GM19324 (cell line): ENCODE results near the gene ANKLE1.
"Not testable (repeated sequence)": the region's sequence is repeated elsewhere in the genome, so short reads cannot be mapped to it uniquely, and the experiment has no call there.

Experiments
- ATAC-seq: cut with Tn5 transposase; IDR thresholded peaks from one replicate; pipeline ENCODE4 v1.9.1; 2021; ENCODE audit warnings: mild to moderate bottlenecking, moderate library complexity; ENCODE audit not compliant: unreplicated experiment, low FRiP score

The ANKLE1 gene

DNA sequence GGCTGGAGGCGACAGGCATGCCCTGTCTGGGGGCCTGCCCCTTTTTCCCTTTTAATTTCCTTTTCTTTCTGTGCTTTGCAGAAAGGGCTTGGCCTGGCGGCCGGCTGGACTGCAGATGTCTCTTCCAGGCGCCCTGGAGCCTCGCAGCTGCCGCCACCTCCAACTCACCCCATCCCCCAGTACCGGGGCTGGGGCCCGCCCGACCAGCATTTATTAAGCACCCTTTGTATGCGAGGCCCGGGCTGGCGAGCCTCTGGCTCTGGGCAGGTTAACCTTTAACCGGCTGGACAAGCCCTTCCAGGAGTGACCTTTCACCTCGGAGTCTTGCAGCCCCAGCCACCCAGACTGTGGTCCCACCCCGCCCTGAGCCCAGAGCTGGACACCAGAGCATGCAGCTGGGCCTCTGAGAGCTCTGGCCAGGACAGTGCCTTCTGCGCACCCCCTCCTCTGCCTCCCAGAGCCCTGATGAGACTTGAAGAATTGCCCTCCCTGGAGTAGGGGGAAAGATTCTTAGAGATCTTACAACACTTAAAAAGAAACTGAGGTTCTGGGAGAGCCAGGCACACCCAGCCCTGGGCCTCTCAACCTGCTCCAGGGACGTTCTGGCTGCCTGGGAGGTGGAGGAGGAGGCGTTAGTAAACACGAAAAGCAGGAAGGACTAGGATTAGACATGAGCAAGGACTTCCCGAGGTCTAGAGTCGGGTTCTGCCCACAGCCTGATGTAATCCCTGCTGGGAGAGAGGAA, 34.8 kb upstream of the ANKLE1 start:
- ATAC-seq: no peak

DNA sequence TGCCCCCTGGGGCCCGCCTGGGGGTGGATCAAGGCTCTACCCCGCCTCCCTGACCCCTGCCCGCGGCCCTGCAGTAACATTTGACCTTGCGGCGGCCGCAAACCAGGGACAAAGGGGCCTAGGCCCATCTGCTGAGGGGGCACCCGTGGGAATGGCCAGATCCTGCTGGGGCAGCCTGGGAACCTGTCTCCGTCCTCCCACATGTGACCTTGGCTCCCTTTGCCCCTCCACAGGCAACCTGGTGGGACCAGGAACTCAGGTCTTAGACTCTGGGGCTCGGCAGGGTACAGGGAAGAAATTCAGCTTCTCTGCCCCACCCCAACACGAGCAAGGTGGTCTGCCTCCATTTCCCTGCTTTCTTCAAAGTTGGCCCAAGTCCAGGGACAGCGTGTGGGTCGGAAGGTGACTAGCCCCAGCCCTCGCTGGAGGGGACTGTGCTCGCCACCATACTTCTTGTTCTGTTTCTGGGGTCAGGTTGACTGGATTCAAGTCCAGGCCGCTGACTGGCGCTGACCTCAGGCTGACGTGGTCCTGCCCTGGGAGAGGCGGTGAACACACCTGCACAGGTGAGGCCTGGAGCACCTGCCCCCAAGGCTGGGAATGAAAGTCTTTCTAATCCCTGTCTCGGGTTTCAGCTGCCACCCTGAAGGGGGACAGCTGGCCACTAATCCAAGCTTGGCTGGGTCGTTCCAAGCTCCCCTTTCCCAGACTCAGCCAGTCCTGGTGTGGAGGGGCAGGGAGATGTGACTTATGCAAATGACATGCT, 33.5 kb upstream of the ANKLE1 start:
- ATAC-seq: no peak

DNA sequence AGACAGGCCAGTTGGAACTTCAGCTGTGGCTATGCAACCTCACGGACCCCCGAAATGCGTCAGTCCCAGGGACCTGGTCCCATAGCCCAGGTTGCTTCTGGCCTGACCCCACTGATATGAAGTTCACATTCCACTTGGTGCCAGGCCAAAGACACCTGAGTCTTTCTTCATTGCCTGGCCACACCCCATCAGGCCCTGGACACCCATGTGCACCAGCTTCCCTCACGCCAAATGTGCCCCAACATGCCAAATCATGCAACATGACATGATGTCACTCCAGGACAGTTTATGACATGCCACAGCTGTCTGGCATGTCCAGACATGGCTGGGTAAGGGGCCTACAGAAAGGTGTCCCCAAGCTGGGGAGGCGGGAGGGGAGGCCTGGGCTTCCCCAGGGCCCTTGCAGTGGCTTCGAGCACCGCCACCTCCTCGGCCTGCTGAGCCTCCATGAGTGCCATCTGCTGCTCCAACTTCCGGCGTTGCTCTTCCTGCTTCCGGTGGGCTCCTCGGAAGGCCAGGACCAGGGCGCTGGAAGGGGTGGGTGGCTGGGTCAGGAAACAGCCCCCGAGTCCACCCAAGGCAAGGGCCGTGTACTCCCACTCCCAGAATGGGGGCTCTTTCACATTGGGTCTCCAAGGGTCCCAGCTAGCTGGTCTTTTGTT, 31.7 kb upstream of the ANKLE1 start:
- no peak for ATAC-seq

DNA sequence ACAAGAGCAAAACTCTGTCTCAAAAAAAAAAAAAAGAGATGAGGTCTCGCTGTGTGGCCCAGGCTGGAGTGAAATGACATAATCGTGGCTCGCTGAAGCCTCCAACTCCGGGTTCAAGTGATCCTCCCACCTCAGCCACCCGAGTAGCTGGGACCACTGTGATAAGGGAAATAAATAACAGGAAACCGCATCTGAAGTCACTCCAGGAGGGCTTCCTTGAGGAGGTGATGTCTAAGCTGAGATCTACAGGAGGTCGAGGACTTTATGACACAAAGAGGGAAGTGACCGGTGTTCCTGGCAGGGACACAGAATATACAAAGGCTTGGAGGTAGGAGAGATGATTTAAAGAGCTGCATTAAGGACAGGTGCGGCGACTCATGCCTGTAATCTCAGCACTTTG, 27.1 kb upstream of the ANKLE1 start:
- no peak for ATAC-seq

DNA sequence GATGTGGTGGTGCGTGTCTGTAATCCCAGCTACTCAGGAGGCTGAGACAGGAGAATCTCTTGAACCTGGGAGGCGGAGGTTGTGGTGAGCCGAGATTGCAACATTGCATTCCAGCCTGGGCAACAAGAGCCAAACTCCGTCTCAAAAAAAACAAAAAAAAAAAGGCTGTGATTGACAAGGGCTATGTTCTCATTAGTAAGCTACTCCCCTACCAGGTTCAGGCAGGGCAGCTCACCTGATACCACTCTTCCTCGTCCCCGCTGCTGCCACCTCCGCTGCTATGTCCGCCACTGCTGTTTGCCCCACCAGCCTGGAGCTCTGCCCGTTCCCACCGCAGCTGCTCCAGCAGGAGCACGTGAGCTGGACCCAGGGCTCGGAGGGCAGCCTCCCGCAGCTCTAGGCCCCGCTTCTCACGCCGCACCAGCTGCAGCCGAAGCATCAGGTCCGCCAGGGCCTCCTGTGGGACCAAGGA, 26.5 kb upstream of the ANKLE1 start:
- no peak for ATAC-seq

DNA sequence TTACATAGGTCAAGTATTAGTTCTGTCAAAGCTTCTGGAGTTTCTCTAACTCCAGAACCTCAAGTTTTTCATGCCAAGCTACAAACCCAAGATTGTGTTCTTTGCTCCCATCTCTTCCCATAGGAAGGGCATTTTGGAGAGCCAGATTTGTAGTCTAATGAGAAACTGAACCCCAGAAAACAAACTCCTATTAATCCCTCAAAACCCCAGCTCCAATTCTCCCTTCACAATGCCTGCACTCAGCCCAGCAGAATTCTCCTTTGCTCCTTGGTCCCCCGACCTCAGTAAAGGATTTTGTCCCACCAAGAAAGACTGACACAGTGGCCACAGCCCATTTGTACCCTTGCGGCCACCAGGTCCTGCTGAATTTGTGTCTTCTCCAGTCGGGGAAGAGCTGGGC, 25.6 kb upstream of the ANKLE1 start:
- ATAC-seq: no peak

DNA sequence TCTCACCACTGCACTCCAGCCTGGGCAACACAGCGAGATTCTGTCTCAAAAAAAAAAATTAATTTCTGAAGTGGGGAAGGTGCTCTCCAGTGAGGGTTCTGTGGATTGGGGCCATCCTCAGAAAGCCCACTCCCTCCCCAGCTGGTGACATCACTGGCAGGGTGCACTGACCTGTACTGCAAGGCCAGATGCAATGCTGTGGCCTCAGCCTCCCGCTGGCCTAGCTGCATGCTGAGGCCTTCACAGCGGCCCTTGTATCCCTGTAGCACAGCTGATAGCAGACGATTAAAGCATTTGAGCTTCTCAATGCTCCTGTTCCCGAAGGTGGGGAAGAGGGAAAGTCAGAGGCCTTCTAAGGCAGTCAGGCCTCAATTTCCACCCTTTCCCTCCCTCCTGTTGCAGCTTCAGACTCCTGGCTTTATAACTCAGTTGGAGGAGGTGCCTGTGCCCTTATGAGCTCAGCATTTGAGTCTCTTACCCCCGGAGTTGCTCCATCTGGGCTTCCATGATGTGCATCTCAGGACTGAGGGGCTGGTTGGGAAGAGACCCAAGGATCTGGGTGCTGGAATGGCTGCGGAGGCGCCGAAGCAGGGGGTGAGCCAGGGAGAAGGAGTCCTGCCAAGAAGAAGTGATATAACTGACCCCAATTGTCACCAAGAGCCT, 22.5 kb upstream of the ANKLE1 start:
- no peak for ATAC-seq

DNA sequence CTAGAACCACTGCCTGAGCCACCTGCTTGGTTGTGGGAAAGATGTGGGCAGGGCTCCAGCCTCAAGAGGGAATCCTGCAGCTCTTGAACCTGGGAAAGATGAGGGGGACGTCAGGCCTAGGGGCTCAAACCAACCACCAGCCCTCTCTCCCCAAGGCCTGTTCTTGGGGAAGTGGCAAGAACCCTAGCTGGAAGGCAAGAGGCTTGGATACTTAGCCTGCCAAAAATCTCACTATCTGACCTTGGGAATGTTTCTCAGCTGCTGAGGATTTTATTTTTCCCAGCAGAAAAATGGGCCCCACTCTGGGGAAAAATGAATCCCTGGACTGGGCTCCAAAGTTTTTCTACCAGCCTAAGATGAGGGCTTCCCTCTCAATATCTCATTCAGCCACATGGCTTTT, 21.8 kb upstream of the ANKLE1 start:
- no peak for ATAC-seq

DNA sequence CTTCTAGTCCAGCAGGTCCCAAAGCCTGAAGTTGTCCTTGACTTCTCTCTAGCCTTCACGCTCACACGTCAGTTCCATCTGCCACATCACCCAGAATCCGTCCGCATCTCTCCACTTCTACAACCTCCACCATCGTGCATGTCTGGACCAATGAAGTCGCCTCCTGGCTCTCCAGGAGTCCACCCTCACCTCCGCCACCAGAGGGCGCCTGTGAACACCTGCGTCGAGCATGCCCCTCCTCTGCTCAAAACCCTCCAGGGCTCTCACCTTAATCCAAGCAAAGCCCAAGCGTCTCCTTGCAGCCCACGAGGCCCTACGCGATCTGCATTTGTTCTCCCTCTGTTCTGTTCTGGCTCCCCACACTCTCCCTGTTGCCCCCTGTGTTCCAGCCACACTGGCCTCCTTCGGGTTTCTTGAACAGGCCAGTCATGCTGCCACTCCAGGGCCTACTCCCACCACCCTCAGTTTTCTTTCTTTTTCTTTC, 20.8 kb upstream of the ANKLE1 start:
- peak; percentile 77 for ATAC-seq

DNA sequence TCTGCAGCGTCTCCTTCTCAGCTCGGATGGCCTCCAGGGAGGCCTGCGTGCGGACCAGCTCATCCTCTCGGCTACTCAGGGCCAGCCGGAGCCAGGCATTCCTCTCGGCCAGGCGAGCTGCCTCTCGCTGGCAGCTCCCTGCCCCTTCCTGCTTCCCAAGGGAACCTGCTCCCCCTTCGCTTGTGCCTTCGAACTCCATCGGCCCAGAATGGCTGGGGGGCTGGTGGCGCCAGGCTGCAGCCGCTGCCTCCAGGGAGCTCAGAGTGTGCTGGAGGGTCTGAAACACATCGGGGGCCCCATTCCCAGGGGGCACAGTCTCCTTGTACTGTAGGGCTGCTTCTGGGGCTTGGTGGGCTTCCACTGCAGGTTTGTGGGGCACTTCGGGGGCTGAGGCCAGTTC, 19.1 kb upstream of the ANKLE1 start:
- no peak for ATAC-seq

DNA sequence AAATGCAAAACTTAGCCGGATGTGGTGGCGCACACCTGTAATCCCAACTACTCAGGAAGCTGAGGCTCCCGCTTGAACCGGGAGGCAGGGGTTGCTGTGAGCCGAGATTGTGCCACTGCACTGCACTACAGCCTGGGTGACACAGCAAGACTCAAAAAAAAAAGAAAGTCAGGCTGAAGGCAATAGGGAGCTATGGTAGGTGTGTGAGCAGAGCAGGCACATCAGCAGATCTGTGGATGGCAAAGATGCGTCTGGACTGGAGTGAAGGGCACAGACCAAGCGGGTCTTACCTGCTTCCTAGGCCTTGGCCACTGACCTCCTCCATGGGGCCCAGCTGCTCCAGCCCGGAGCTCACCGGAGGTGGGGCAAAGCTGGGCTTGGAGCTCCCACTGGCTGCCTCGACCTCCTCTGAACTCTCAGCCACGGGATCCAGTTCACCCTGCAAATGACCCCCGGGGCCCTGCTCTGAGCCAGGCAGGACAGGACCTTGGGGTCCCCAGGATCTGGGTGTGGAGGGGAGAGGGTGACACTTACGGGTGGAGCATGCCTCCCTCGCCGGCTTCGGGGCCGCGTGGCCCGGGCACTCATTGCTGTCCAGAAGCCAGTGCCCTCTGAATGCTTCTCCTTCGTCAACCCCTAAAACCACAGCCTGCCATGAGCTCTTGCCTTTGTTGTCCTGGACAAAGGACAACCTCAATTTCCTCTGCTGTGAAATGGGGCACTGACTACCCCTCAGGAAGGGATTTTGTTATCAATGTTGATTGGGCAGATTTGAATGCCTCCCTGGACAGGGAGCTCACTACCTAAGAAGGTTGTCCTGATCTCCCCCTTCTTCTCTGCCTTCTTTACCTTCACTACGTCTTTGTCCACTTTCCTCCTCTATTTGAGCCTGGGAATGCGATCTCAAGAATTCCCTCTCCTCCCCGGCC, 17.7 kb upstream of the ANKLE1 start:
- no peak for ATAC-seq

DNA sequence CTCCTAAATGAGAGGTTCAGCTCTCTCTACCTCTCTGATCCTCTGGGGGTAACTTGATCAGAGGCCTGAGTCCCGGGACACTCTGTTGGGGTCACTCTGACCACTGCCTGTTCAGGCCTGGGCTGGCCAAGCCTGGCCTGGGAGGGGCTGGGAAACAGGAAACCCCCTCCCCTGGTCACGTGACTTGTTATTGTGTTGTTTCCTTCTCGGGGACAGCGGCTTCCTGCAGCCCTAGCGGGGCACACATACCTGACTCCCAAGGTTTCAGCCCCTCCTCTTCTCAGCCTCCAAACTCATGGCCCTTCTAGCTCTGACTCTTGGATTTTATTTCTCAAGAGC, 17.1 kb upstream of the ANKLE1 start, which contains the start of gene USHBP1:
TSS of gene USHBP1 (minus strand) at position 105 of the 339 bp plus-strand sequence. CDS start 446 bp downstream, outside the sequence.
- no peak for ATAC-seq

DNA sequence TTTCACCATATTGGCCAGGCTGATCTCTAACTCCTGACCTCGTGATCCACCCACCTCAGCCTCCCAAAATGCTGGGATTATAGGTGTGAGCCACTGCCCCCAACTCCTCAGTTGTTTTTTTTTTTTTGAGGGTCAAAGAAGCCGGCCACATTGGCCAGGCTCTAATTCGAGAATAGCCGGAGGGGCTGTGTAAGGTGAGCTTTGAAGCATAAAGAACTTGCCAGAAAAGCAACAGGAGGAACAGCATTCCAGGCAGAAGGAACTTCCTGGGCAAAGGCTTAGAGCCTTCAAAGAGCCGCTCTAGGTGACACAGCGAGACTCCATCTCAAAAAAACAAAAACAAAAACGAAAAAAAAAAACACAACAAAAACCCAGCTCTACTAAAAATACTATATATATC, 15.7 kb upstream of the ANKLE1 start:
- no peak for ATAC-seq

DNA sequence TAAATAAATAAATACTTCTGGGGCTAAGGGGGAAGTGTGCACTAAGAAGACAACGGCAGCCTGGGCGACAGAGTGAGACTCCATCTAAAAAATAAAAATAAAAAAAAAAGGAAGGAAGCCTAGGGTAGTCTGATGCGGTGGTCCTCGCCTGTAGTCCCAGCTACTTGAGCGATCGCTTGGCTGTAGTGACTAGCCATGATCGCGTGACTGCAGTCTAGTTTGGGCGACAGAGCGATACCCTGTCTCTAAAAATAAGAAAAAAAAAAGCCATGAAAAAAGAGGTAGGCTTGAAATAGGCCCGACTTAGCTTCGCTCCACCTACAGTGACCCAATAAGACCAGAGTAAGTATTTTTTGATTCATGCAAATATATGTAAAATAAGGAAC, 15.1 kb upstream of the ANKLE1 start:
- no peak for ATAC-seq

DNA sequence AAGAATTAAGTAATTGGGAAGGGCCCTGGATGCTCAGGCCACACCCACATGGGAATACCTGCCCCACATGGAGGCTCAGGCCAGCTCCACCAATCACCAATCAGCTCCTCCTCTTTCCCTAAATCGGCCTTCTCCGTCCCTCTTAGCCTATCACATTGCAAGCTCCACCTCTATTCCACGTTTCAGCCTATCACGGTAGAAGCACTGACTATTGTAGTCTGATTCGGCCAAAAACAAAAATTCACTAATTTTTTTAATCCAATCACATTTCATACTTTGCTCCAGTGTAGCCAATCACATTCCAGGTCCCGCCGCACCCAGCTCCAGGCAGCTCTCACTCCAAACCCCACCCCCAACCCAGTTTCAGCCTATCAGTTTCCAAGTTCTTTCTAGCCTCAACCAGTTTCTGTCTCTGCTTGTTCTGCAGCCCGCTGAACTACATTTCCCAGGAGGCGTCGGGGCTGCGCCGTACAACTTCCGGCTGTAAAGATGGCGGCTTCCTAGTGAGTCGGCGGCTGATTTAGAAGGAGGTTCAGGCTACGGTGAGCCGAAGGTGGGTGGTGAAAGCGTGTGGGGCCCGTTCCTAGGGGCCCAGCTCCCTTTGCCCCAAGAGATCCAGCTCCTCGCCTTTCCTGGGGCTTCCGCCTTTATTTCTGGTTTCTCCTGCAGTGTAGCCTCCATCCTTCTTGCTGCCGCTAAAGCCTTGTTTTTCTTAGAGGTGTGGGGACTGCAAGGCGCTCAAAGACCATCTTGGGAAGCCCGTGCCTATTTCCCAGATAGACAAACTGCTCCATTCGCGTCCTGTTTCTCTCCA, 14.5 kb upstream of the ANKLE1 start, which contains the start of gene BABAM1:
TSS of gene BABAM1 (plus strand) at position 469 of the 814 bp plus-strand sequence. CDS start 1,364 bp downstream, outside the sequence.
- peak; percentile 92 for ATAC-seq

DNA sequence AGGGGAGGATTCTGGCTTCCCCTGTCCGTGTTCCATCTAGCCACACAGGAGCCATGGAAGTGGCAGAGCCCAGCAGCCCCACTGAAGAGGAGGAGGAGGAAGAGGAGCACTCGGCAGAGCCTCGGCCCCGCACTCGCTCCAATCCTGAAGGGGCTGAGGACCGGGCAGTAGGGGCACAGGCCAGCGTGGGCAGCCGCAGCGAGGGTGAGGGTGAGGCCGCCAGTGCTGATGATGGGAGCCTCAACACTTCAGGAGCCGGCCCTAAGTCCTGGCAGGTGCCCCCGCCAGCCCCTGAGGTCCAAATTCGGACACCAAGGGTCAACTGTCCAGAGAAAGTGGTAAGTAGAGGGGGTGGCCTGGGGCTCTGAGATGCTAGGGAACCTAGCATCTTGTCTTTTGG, 12.9 kb upstream of the ANKLE1 start:
- no peak for ATAC-seq

DNA sequence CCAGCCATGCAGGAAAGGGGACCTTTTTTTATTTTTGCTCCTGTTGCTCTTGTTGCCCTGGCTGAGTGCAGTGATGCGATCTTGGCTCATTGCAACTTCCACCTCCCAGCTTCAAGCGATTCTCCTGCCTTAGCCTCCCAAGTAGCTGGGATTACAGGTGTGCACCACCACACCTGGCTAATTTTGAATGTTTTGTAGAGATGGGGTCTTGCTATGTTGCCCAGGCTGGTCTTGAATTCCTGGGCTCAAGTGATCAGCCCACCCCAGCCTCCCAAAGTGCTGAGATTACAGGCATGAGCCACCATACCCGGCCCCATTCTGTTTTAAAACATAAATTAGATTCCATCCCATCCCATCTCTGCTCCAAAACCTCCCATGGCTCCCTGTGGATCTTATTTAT, 6.8 kb upstream of the ANKLE1 start:
- ATAC-seq: not testable (repeated sequence)

DNA sequence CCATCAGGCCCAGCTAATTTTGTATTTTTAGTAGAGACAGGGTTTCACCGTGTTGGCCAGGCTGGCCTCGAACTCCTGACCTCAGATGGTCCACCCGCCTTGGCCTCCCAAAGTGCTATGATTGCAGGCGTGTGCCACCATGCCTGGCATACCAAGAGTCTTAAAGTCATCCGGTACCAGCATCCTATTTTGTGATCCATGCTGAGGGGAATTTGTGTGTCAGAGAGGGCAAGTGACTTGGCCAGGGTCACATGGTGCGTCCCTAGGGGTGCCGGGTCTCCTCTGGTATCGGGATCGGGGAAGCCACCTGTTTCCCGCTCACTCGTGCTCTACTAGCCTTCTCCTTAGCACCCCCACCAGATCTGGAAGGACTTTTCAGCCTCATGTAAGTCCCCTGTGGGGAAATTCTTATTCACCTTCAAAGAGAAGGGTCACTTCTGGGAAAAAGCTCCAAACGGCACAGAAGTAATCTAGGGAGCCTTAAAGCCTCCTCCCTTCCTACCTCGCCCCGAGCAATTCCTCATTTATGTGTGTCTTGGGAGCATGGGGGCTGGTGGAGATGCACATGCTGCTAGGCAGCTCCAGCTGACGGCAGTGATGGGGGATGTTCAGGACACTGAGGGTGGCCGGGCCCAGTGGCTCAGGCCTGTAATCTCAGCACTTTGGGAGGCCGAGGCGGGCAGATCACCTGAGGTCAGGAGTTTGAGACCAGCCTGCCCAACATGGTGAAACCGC, 6.1 kb upstream of the ANKLE1 start:
- ATAC-seq: no peak
